GM18526 (cell line): ENCODE data around the gene ZPBP2.

Source experiments
- POLR2A ChIP-seq: IDR thresholded peaks from 3 replicates; pipeline ENCODE4 v1.6.1; 2011; ENCODE audit not compliant: insufficient read length; ENCODE audit errors: extremely low read depth

The ZPBP2 gene

DNA sequence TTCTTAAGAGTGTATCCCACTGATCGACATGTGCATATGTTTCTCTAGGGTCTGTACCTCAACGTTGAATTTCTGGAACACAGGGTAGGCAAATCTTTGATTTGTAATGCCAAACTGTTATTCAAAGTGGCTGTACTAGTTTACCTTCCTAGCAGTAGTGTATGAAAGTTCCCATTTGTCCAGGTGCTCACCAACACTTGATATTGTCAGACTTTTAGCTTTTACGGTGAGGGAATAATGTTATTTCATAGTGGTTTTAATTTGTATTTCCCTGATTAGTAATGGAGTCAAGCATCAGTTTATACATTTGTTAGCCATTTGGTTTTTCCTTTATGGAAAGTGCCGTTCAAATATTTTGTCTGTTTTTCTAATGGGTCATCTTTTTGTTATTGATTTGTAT lies 30.1 kb downstream of the ZPBP2 start:
- no peak for TF ChIP-seq POLR2A

GRCh38 chr17:39899215-39899614 lies 31.2 kb downstream of the ZPBP2 start:
- no peak for TF ChIP-seq POLR2A

DNA sequence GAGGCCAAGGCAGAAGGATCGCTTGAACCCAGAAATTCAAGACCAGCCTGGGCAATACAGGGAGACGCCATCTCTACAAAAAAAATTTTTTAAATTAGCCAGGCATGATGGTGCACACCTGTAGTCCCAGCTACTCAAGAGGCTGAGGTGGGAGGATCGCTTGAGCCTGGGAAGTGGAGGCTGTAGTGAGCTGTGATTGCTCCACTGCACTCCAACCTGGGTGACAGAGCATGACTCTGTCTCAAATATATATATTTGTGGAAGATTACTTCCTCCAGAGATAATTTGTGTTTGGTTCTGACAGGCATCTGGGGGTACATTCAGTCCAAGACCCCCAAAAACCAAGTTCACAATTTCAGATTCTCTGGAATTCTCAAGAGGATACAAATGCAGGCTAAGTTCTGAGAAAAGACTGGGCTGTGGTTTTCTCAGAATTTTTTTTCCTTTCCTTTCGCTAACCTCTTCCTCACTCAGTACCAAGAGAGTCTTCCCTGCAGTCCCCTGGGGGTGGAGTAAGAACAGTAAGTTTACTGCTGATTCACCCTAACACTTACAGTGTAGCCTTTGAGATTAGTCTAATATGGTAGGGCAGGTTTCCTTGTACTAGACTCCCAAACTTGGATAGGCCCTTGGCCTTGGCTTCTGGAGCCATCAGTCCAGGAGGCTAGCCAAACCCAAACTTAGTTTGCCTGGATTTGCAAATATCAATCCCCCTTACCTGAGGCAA lies 35.3 kb downstream of the ZPBP2 start:
- no peak for TF ChIP-seq POLR2A

DNA sequence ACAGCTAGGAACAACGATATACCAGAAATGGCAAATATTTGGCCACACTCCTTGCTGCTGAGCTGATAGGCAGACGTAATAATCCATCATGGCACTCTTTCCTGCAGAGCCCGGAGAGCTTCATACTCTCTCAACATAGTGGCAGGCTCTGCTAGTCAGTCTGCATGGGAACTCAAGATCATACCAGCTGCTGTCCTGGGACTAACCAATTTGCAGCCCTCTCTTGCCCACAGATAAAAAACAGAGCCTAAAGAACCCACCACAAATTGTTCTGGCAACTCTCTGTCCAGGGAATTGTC lies 36.9 kb downstream of the ZPBP2 start:
- TF ChIP-seq POLR2A: no peak

DNA sequence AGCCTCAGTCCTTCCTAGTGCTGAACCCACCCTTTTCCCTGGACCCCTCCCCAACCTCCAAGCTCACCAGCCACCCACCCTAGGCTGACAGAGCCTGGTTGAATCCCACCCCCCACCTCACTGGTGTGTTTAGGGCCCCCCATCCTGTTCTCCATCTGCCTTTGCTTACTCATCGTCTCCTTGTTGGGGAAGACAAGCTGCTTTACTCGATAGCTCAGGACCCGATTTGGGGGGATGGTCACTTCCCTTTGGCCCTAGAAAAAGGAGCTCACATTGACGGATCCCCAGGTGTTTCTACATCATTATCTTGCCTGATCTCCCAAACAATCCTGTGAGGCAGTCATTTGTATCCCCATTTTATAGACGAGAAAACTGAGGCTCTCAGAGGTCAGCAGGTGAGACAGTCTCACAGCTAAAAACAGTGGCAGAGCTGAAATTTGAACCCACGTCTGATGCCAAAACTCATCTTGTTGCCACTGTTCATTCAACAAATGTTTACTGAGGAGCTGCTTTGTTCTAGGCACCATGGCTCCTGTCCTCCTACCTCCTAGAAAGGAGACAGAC lies 40.9 kb downstream of the ZPBP2 start:
- no peak for TF ChIP-seq POLR2A

DNA sequence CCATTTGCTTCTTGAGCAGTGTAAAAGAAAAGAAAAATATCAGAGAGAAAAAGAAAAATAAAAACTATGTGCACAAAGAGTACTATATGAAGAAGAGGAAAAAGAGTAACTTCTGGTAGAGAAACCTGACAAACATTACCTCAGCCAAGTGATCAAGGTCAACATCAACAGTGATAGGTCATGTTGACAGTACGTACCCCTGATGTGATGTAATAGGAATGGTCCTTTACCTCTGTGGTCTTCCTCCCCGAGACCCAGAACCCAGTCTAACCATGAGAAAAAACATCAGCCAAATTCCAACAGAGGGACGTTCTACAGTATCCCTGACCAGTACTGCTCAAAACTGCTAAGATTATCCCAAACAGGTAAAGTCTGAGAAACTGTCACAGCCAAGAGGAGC lies 46.0 kb downstream of the ZPBP2 start:
- no peak for TF ChIP-seq POLR2A

GRCh38 chr17:39915559-39915958 lies 47.6 kb downstream of the ZPBP2 start:
- TF ChIP-seq POLR2A: no peak

GRCh38 chr17:39916918-39917317 lies 48.9 kb downstream of the ZPBP2 start:
- TF ChIP-seq POLR2A: no peak

GRCh38 chr17:39919087-39919683 lies 51.2 kb downstream of the ZPBP2 start:
- TF ChIP-seq POLR2A: no peak

GRCh38 chr17:39920218-39921210 lies 52.5 kb downstream of the ZPBP2 start:
- TF ChIP-seq POLR2A: no peak

DNA sequence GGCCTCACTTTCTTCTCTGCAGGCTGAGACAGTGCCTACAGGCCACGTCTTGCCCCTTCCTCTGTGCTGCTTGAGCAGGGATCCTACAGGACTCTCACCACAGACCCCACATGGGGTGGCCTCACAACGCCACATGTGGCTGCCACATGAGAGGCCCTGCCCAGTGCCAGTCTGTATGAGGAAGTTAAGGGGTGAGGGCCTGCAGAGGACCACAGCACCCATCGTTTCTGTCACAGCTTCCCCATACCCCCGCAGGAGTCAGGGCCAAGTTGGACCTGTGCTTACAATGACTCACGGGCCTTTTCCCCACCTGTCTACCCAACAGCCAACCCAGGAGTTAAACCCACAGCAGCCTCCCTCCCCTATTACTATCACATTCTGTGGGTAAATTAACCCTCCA lies 53.3 kb downstream of the ZPBP2 start:
- no peak for TF ChIP-seq POLR2A

GRCh38 chr17:39922006-39922405 lies 54.0 kb downstream of the ZPBP2 start:
- TF ChIP-seq POLR2A: no peak

DNA sequence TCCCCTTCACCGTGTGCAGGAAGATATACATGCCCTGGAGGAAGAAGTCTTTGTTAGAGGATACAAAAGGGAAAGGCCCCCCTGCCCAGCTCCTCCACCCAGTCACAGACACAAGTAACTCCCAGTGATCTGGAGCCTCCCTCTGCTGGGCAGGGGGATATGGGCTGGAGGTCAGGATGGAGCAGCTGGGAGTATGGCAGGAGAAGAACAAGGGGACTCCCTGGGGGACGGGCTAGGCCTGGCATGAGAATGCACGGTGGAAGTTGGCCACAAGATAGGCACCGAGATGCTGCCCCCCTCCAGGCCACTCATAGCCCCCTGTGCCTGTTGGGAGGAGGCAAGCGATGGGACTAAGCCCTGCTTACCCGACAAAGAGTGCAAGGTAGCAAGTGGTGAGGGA lies 55.2 kb downstream of the ZPBP2 start:
- TF ChIP-seq POLR2A: no peak

- no peak for TF ChIP-seq POLR2A
Measured at GRCh38 chr17:39923836-39924690, 56.1 kb downstream of the ZPBP2 start.

DNA sequence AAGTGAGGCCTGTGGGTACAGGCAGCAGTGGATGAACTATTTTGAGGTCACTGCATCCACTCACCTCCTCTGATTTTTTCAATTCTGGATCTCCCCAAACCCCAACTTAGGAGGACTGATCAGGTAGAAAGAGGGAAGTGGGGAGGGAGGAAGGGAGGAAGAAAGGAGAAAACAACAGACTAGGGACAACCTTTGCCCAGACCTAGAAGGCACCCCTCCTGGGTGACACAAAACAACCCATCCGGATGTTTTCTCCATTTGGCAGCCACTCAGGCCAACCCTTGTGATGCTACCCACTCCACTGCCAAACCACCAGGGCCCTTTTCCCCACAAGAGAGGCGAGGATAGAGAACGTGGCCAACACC lies 56.7 kb downstream of the ZPBP2 start:
- TF ChIP-seq POLR2A: no peak
